GM12878 (cell line): ENCODE results near the gene PIGV. TPM values are rescaled to one million over a fixed set of nuclear protein-coding genes. Genes with fewer than 3 reads are reported as not detected.

Source experiments
- ATAC-seq: fragments of 200-7000 bp; cut with Tn5 transposase; 3 replicates; pipeline ENCODE4 v1.9.1; 2020; ENCODE audit warnings: mild to moderate bottlenecking, moderate library complexity
- BruUV-seq: library from RNA; stranded (reverse); fragments of 400-500 nt; replicated peaks from 2 replicates; lab custom pipeline; 2021; lab: Mats Ljungman, UMichigan
- CTCF ChIA-PET: fragments of 300-600 bp; sonication (Branson Sonifier 250); formaldehyde crosslinking; extraction: SDS; loops from one replicate; lab custom pipeline; 2021; ENCODE audit warnings: inconsistent platforms; lab: Yijun Ruan, JAX
- POLR2A ChIA-PET: fragments of 350-600 bp; formaldehyde crosslinking; extraction: SDS; loops from one replicate; lab custom pipeline; 2021; ENCODE audit warnings: inconsistent platforms; lab: Charles Lee
- RAD21 ChIA-PET: fragments of 300-600 bp; sonication (Branson Sonifier 250); formaldehyde crosslinking; loops from one replicate; lab custom pipeline; 2023; ENCODE audit warnings: antibody characterized with exemption; ENCODE audit not compliant: unreplicated experiment; lab: Charles Lee
- SMC1A ChIA-PET: fragments of 300-600 bp; sonication (Branson Sonifier 250); formaldehyde crosslinking; loops from one replicate; lab custom pipeline; 2023; ENCODE audit not compliant: unreplicated experiment, uncharacterized antibody; lab: Charles Lee
- DNase-seq: peaks from one replicate; pipeline ENCODE4 v3.0.0-alpha.2; 2011; ENCODE audit warnings: low read depth, low spot score
- FAIRE-seq: peaks from 3 replicates; lab custom pipeline; 2011; peaks lifted over from hg19 to GRCh38; lab: Jason Lieb, UNC
- H2AFZ ChIP-seq: 2 replicates; pipeline ENCODE4 v1.6.0; 2011; ENCODE audit warnings: low read depth, low read length, control low read depth; ENCODE audit not compliant: control insufficient read depth
- H3K27ac ChIP-seq: 2 replicates; pipeline ENCODE4 v1.5.1; 2011; ENCODE audit warnings: control low read depth; ENCODE audit not compliant: control insufficient read depth, insufficient read depth
- H3K27me3 ChIP-seq, 2 experiments: replicated peaks in 1 of 2; 2 replicates each; pipeline versions ENCODE4 v1.6.0 to v1.6.1; 2011; ENCODE audit warnings: low read length in 1 of 2; ENCODE audit not compliant: control insufficient read depth in 2 of 2, insufficient read depth in 2 of 2
- H3K36me3 ChIP-seq, 2 experiments: 2 replicates each; pipeline ENCODE4 v1.5.1; 2011; ENCODE audit warnings: low read length in 1 of 2; ENCODE audit not compliant: control insufficient read depth in 2 of 2, insufficient read depth in 2 of 2
- H3K4me1 ChIP-seq: 2 replicates; pipeline ENCODE4 v1.6.1; 2011; ENCODE audit warnings: mild to moderate bottlenecking, low read length, moderate library complexity, mixed read lengths; ENCODE audit not compliant: control insufficient read depth, insufficient read depth
- H3K4me2 ChIP-seq: 2 replicates; pipeline ENCODE4 v1.6.0; 2011; ENCODE audit warnings: control low read depth; ENCODE audit not compliant: control insufficient read depth, insufficient read depth
- H3K4me3 ChIP-seq: fragments of 200-600 bp; sonication (generic); 2 replicates; pipeline ENCODE4 v1.5.1; 2016
- H3K79me2 ChIP-seq: 2 replicates; pipeline ENCODE4 v1.6.0; 2011; ENCODE audit warnings: low read length; ENCODE audit not compliant: control insufficient read depth, insufficient read depth
- H3K9ac ChIP-seq: 2 replicates; pipeline ENCODE4 v1.8.0; 2011; ENCODE audit warnings: low read length, control low read depth, mixed read lengths; ENCODE audit not compliant: control insufficient read depth, insufficient read depth
- H3K9me3 ChIP-seq: replicated peaks from 3 replicates; pipeline ENCODE4 v1.5.1; 2011; ENCODE audit warnings: mild to moderate bottlenecking, low read length; ENCODE audit not compliant: control insufficient read depth, insufficient read depth
- H4K20me1 ChIP-seq: 2 replicates; pipeline ENCODE4 v1.6.0; 2011; ENCODE audit not compliant: control insufficient read depth, insufficient read depth
- CHD2 ChIP-seq: IDR thresholded peaks from 2 replicates; pipeline ENCODE4 v1.6.1; 2011; ENCODE audit warnings: low read depth, low read length, improper control_type of control experiment, borderline replicate concordance
- FOXK2 ChIP-seq: fragments of 450-650 bp; IDR thresholded peaks from 2 replicates; pipeline ENCODE4 v1.6.1; 2017; ENCODE audit warnings: mild to moderate bottlenecking, moderate library complexity
- GATAD2B ChIP-seq: fragments of 450-650 bp; conservative IDR thresholded peaks from 2 replicates; pipeline ENCODE4 v1.6.1; 2017; ENCODE audit warnings: low read depth, mild to moderate bottlenecking, moderate library complexity
- KDM1A ChIP-seq: fragments of 200-600 bp; sonication (generic); IDR thresholded peaks from 2 replicates; pipeline ENCODE4 v1.6.1; 2016; ENCODE audit warnings: borderline replicate concordance
- MTA2 ChIP-seq: fragments of 450-650 bp; IDR thresholded peaks from 2 replicates; pipeline ENCODE4 v1.6.1; 2016; ENCODE audit warnings: low read depth, mild to moderate bottlenecking, moderate library complexity
- NFXL1 ChIP-seq: fragments of 450-650 bp; IDR thresholded peaks from 2 replicates; pipeline ENCODE4 v1.6.1; 2017; ENCODE audit warnings: antibody characterized with exemption, mild to moderate bottlenecking, borderline replicate concordance
- NFYA ChIP-seq: IDR thresholded peaks from 2 replicates; pipeline ENCODE4 v1.6.1; 2011; ENCODE audit warnings: low read depth, mild to moderate bottlenecking, low read length, improper control_type of control experiment, borderline replicate concordance
- RAD21 ChIP-seq: IDR thresholded peaks from 2 replicates; pipeline ENCODE4 v1.6.1; 2011; ENCODE audit warnings: mild to moderate bottlenecking, low read depth, low read length, moderate library complexity; ENCODE audit not compliant: insufficient read depth
- SIX5 ChIP-seq: IDR thresholded peaks from 2 replicates; pipeline ENCODE4 v1.6.1; 2011; ENCODE audit warnings: mild to moderate bottlenecking, low read depth, low read length, moderate library complexity; ENCODE audit not compliant: severe bottlenecking
- SMAD1 ChIP-seq: fragments of 450-650 bp; IDR thresholded peaks from 2 replicates; pipeline ENCODE4 v1.6.1; 2018; ENCODE audit warnings: mild to moderate bottlenecking, low read depth; ENCODE audit not compliant: partially characterized antibody
- STAT3 ChIP-seq: IDR thresholded peaks from 2 replicates; pipeline ENCODE4 v1.6.1; 2011; ENCODE audit warnings: low read depth, low read length, improper control_type of control experiment
- TAF1 ChIP-seq: IDR thresholded peaks from 2 replicates; pipeline ENCODE4 v1.6.1; 2011; ENCODE audit warnings: mild to moderate bottlenecking, low read depth, low read length, borderline replicate concordance
- ZNF274 ChIP-seq: IDR thresholded peaks from one replicate; pipeline ENCODE4 v1.8.0; 2011; ENCODE audit not compliant: insufficient read length, insufficient read depth
- WGBS: methylation state at CpG from one replicate; pipeline ENCODE4 v1.1.6; 2016; ENCODE audit warnings: low lambda C conversion rate; ENCODE audit not compliant: insufficient replicate concordance, insufficient coverage; ENCODE audit errors: missing lambda C conversion rate; 5-methylcytosine and 5-hydroxymethylcytosine counted together
- in situ Hi-C: fragments of 300-500 bp; cut with MboI; formaldehyde crosslinking; loops from 9 replicates; pipeline ENCODE4 v1.14.3; 2018; ENCODE audit warnings: mixed read lengths
- intact Hi-C: fragments of 100-400 bp; cut with micrococcal nuclease; formaldehyde crosslinking; loops from one replicate; pipeline ENCODE4 v1.14.2; 2022; ENCODE audit not compliant: unreplicated experiment
- polyA plus RNA-seq, 11 experiments: library from polyadenylated mRNA; depleted of rRNA in 4 of 11; unstranded in 6 of 11; stranded (reverse) in 5 of 11; fragments of >200 nt; fragmentation: Nextera tagmentation in 4 of 11; fragmentation: Illumina TruSeq in 1 of 11; extraction: Ambion mirVana in 4 of 11; extraction: Trizol in 1 of 11; gene quantifications; 1 replicate in 1 of 11; 2 replicates in 10 of 11; pipeline versions ENCODE4 v1.2.1 to v1.2.3, GENCODE V29; 2011 to 2016; ENCODE audit warnings: inconsistent platforms in 2 of 11, missing spikeins in 2 of 11, low read depth in 1 of 11
- total RNA-seq, 4 experiments: library from RNA; depleted of rRNA in 3 of 4; stranded (reverse); fragments of >200 nt in 3 of 4; fragmentation: Illumina TruSeq in 1 of 4; extraction: Trizol in 1 of 4; gene quantifications; 2 replicates each; pipeline versions ENCODE4 v1.2.1 to v1.2.3, GENCODE V29; 2013 to 2021
- TF ChIP-seq, protein P1 (sequence below): fragments of 450-650 bp; formaldehyde crosslinking; IDR thresholded peaks from 2 replicates; pipeline ENCODE4 v1.4.0; 2022; ENCODE audit warnings: mild to moderate bottlenecking, moderate library complexity
- TF ChIP-seq, protein P2 (sequence below): IDR thresholded peaks from 2 replicates; pipeline ENCODE4 v1.6.1; 2012; ENCODE audit warnings: mild to moderate bottlenecking, low read depth, low read length

PIGV gene
- total and polyA plus RNA-seq, 10 of the 15 experiments (the other 5 are each of a cell fraction or from before 2014, with no cell fraction given): 8.8 to 18.1 (median 11.9) TPM

DNA sequence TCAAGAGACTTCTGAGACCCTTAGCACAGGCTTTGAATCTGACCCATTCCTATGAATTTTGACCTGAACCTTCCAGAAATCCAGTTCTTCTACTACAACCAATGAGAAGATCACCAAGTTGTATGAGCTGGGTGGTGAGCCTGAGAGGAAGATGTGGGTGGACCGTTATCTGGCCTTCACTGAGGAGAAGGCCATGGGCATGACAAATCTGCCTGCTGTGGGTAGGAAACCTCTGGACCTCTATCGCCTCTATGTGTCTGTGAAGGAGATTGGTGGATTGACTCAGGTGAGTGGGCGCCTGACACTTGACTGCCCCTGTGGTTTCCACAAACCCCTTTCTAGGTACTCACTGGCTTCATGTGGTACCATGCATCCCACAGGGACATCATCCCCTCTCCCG, 20.0 kb upstream of the PIGV start (continued):
- TF ChIP-seq, protein P1, sequence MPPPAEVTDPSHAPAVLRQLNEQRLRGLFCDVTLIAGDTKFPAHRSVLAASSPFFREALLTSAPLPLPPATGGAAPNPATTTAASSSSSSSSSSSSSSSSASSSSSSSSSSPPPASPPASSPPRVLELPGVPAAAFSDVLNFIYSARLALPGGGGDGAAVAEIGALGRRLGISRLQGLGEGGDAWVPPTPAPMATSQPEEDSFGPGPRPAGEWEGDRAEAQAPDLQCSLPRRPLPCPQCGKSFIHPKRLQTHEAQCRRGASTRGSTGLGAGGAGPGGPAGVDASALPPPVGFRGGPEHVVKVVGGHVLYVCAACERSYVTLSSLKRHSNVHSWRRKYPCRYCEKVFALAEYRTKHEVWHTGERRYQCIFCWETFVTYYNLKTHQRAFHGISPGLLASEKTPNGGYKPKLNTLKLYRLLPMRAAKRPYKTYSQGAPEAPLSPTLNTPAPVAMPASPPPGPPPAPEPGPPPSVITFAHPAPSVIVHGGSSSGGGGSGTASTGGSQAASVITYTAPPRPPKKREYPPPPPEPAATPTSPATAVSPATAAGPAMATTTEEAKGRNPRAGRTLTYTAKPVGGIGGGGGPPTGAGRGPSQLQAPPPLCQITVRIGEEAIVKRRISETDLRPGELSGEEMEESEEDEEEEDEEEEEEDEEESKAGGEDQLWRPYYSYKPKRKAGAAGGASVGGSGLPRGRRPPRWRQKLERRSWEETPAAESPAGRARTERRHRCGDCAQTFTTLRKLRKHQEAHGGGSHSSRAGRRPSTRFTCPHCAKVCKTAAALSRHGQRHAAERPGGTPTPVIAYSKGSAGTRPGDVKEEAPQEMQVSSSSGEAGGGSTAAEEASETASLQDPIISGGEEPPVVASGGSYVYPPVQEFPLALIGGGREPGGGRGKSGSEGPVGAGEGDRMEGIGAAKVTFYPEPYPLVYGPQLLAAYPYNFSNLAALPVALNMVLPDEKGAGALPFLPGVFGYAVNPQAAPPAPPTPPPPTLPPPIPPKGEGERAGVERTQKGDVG: no peak
- TF ChIP-seq STAT3 (no peak), SMAD1 (no peak), MTA2 (no peak), RAD21 (no peak), ZNF274 (no peak), FOXK2 (no peak), NFXL1 (no peak)

GRCh38 chr1:26768755-26769154, 19.0 kb upstream of the PIGV start:
- ATAC-seq (no peak), DNase-seq (no peak), FAIRE-seq (no peak)
- intact Hi-C loops (no loop called here), in situ Hi-C loops (no loop called here)
- SMC1A ChIA-PET: interaction anchor here (0.8 to 5.0 kb wide), 3 partner anchors 44 to 167 kb away, joined by 3 to 19 read pairs (median 3); no protein-coding TSS in a partner anchor
- H4K20me1 ChIP-seq: no peaks in the 10 kb centered on the region; the same call in 1 of the 2 replicates
- POLR2A ChIA-PET: interaction anchor here (1.3 kb wide), 1 partner anchor 21 kb away, joined by 3 read pairs; no protein-coding TSS in a partner anchor
- no peaks in the 10 kb centered on the region for H3K27me3 ChIP-seq
- peaks cover 7% of the 10 kb centered on the region; the same call in 1 of the 2 replicates for H3K4me1 ChIP-seq
- no peaks in the 10 kb centered on the region; the same call in 1 of the 2 replicates for H3K79me2 ChIP-seq
- H3K9ac ChIP-seq: no peak overlapping the region
- no peak overlapping the region for H3K4me3 ChIP-seq
- peaks cover 51 to 69% of the 10 kb centered on the region in 2 experiments for H3K36me3 ChIP-seq
- CTCF ChIA-PET: interaction anchor here (0.8 to 6.5 kb wide), 3 partner anchors 21 to 166 kb away, joined by 3 to 40 read pairs (median 3); partner anchors contain the start of gene PIGV
- no TSS peak for BruUV-seq
- no peak overlapping the region for H3K4me2 ChIP-seq
- 74% methylated on average over 3 of the region's 3 CpGs for WGBS
- no peaks in the 10 kb centered on the region for H3K9me3 ChIP-seq
- RAD21 ChIA-PET: interaction anchor here (2.1 kb wide), 1 partner anchor 91 kb away, joined by 6 read pairs; no protein-coding TSS in a partner anchor
- H2AFZ ChIP-seq: no peak overlapping the region
- no peak overlapping the region for H3K27ac ChIP-seq
- no peak for TF ChIP-seq NFYA
- no peak for TF ChIP-seq CHD2
- TF ChIP-seq TAF1: no peak
- TF ChIP-seq, protein P2, sequence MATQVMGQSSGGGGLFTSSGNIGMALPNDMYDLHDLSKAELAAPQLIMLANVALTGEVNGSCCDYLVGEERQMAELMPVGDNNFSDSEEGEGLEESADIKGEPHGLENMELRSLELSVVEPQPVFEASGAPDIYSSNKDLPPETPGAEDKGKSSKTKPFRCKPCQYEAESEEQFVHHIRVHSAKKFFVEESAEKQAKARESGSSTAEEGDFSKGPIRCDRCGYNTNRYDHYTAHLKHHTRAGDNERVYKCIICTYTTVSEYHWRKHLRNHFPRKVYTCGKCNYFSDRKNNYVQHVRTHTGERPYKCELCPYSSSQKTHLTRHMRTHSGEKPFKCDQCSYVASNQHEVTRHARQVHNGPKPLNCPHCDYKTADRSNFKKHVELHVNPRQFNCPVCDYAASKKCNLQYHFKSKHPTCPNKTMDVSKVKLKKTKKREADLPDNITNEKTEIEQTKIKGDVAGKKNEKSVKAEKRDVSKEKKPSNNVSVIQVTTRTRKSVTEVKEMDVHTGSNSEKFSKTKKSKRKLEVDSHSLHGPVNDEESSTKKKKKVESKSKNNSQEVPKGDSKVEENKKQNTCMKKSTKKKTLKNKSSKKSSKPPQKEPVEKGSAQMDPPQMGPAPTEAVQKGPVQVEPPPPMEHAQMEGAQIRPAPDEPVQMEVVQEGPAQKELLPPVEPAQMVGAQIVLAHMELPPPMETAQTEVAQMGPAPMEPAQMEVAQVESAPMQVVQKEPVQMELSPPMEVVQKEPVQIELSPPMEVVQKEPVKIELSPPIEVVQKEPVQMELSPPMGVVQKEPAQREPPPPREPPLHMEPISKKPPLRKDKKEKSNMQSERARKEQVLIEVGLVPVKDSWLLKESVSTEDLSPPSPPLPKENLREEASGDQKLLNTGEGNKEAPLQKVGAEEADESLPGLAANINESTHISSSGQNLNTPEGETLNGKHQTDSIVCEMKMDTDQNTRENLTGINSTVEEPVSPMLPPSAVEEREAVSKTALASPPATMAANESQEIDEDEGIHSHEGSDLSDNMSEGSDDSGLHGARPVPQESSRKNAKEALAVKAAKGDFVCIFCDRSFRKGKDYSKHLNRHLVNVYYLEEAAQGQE: no peak
- no peak for TF ChIP-seq SIX5
- no peak for TF ChIP-seq KDM1A
- TF ChIP-seq GATAD2B: no peak
